CD14-positive monocyte (primary cell): ENCODE data around the gene PDZRN3. TPM values are rescaled to one million over a fixed set of nuclear protein-coding genes. Genes with fewer than 3 reads are reported as not detected.

Source experiments
- DNase-seq, 3 donors: peaks; one replicate each; pipeline ENCODE4 v3.0.0-alpha.2; 2011 to 2022
- H2AFZ ChIP-seq: 2 replicates; pipeline ENCODE4 v1.6.0; 2012; ENCODE audit warnings: mild to moderate bottlenecking, low read depth, low read length, inconsistent platforms; ENCODE audit not compliant: insufficient read depth, poor library complexity, severe bottlenecking
- H3K27ac ChIP-seq, 2 donors: 1 replicate in 1 of 2; 2 replicates in 1 of 2; pipeline ENCODE4 v1.5.1; 2012 to 2013; ENCODE audit warnings: low read length in 2 of 2, control low read depth in 1 of 2, inconsistent platforms in 1 of 2, low read depth in 1 of 2, mild to moderate bottlenecking in 1 of 2
- H3K27me3 ChIP-seq, 2 donors: one replicate each; pipeline versions ENCODE4 v1.6.0 to v1.6.1; 2011 to 2013; ENCODE audit warnings: low read length in 2 of 2; ENCODE audit not compliant: control insufficient read depth in 2 of 2, insufficient read depth in 2 of 2
- H3K36me3 ChIP-seq, 2 donors: replicated peaks in 1 of 2; 1 replicate in 1 of 2; 2 replicates in 1 of 2; pipeline versions ENCODE4 v1.5.1 to v1.6.1; 2012 to 2013; ENCODE audit warnings: low read length in 2 of 2, control low read depth in 1 of 2, inconsistent platforms in 1 of 2, mild to moderate bottlenecking in 1 of 2; ENCODE audit not compliant: insufficient read depth in 2 of 2, control insufficient read depth in 1 of 2
- H3K4me1 ChIP-seq, 2 donors: 1 replicate in 1 of 2; 2 replicates in 1 of 2; pipeline versions ENCODE4 v1.5.1 to v1.6.1; 2012 to 2013; ENCODE audit warnings: low read length in 2 of 2, control low read depth in 1 of 2, inconsistent platforms in 1 of 2, mild to moderate bottlenecking in 1 of 2, moderate library complexity in 1 of 2; ENCODE audit not compliant: insufficient read depth in 2 of 2, control insufficient read depth in 1 of 2
- H3K4me2 ChIP-seq: replicated peaks from 2 replicates; pipeline ENCODE3; 2012; ENCODE audit warnings: low read length, moderate library complexity, mild to moderate bottlenecking; ENCODE audit not compliant: poor library complexity, severe bottlenecking; ENCODE audit errors: extremely low read depth
- H3K4me3 ChIP-seq, 3 experiments: fragments of 200-600 bp in 1 of 3; sonication (generic) in 1 of 3; replicated peaks in 1 of 3; 1 replicate in 2 of 3; 2 replicates in 1 of 3; pipeline ENCODE4 v1.5.1; 2011 to 2013; ENCODE audit warnings: low read length in 3 of 3, mild to moderate bottlenecking in 3 of 3, control low read depth in 2 of 3, low read depth in 2 of 3, inconsistent platforms in 1 of 3, moderate library complexity in 1 of 3
- H3K79me2 ChIP-seq: 2 replicates; pipeline ENCODE4 v1.6.0; 2012; ENCODE audit warnings: mild to moderate bottlenecking, control low read depth, inconsistent platforms, low read length, moderate library complexity; ENCODE audit not compliant: insufficient read depth
- H3K9ac ChIP-seq: 2 replicates; pipeline ENCODE4 v1.6.0; 2017; ENCODE audit warnings: low read length, mild to moderate bottlenecking; ENCODE audit not compliant: insufficient read depth, poor library complexity, severe bottlenecking
- H3K9me3 ChIP-seq, 2 donors: replicated peaks in 1 of 2; 1 replicate in 1 of 2; 2 replicates in 1 of 2; pipeline versions ENCODE4 v1.5.1 to v1.6.1; 2012 to 2013; ENCODE audit warnings: low read length in 2 of 2, control low read depth in 1 of 2; ENCODE audit not compliant: control insufficient read depth in 1 of 2, insufficient read depth in 1 of 2
- H4K20me1 ChIP-seq: 2 replicates; pipeline ENCODE4 v1.6.0; 2012; ENCODE audit warnings: mild to moderate bottlenecking, low read length, control low read depth, moderate library complexity; ENCODE audit not compliant: insufficient read depth
- H3K27ac Mint-ChIP-seq, 7 donors: one replicate each; pipeline ENCODE4 v1.8.0; 2020; ENCODE audit warnings: mild to moderate bottlenecking in 7 of 7, mixed read lengths in 7 of 7, moderate library complexity in 6 of 7, inconsistent platforms in 2 of 7
- H3K27me3 Mint-ChIP-seq, 3 donors: one replicate each; pipeline ENCODE4 v1.8.0; 2021 to 2022; ENCODE audit warnings: low read depth in 3 of 3, mild to moderate bottlenecking in 3 of 3, mixed read lengths in 3 of 3, moderate library complexity in 3 of 3, inconsistent platforms in 1 of 3
- H3K36me3 Mint-ChIP-seq, 2 donors: one replicate each; pipeline ENCODE4 v1.8.0; 2020; ENCODE audit warnings: mixed read lengths in 2 of 2, inconsistent platforms in 1 of 2, mild to moderate bottlenecking in 1 of 2
- H3K4me1 Mint-ChIP-seq: one replicate; pipeline ENCODE4 v1.8.0; 2020; ENCODE audit warnings: mild to moderate bottlenecking, mixed read lengths
- H3K4me3 Mint-ChIP-seq, 2 donors: one replicate each; pipeline ENCODE4 v1.8.0; 2020; ENCODE audit warnings: mild to moderate bottlenecking in 2 of 2, mixed read lengths in 2 of 2, moderate library complexity in 1 of 2
- H3K9me3 Mint-ChIP-seq, 7 donors: one replicate each; pipeline ENCODE4 v1.8.0; 2020 to 2022; ENCODE audit warnings: mixed read lengths in 7 of 7, mild to moderate bottlenecking in 6 of 7, moderate library complexity in 6 of 7, inconsistent platforms in 2 of 7
- WGBS: methylation state at CpG from one replicate; pipeline ENCODE4 v1.1.5; 2013; ENCODE audit warnings: missing lambda C conversion rate; ENCODE audit not compliant: insufficient coverage; 5-methylcytosine and 5-hydroxymethylcytosine counted together
- intact Hi-C, 2 donors: fragments of 100-400 bp; cut with micrococcal nuclease; formaldehyde crosslinking; loops; one replicate each; pipeline versions ENCODE4 v1.15.0 to v1.15.1; 2023
- polyA plus RNA-seq, 3 donors: library from polyadenylated mRNA; depleted of rRNA in 1 of 3; unstranded in 2 of 3; stranded (reverse) in 1 of 3; fragments of 300-500 nt in 2 of 3; fragments of >200 nt in 1 of 3; fragmentation: Illumina TruSeq in 2 of 3; gene quantifications; 1 replicate in 2 of 3; 2 replicates in 1 of 3; pipeline ENCODE4 v1.2.3, GENCODE V29; 2012 to 2021
- TF ChIP-seq, protein P1 (sequence below): fragments of 200-600 bp; IDR thresholded peaks from one replicate; pipeline ENCODE4 v1.8.0; 2022; ENCODE audit warnings: antibody characterized with exemption, mild to moderate bottlenecking

Gene PDZRN3
- polyA plus RNA-seq, 3 donors: not detected

DNA sequence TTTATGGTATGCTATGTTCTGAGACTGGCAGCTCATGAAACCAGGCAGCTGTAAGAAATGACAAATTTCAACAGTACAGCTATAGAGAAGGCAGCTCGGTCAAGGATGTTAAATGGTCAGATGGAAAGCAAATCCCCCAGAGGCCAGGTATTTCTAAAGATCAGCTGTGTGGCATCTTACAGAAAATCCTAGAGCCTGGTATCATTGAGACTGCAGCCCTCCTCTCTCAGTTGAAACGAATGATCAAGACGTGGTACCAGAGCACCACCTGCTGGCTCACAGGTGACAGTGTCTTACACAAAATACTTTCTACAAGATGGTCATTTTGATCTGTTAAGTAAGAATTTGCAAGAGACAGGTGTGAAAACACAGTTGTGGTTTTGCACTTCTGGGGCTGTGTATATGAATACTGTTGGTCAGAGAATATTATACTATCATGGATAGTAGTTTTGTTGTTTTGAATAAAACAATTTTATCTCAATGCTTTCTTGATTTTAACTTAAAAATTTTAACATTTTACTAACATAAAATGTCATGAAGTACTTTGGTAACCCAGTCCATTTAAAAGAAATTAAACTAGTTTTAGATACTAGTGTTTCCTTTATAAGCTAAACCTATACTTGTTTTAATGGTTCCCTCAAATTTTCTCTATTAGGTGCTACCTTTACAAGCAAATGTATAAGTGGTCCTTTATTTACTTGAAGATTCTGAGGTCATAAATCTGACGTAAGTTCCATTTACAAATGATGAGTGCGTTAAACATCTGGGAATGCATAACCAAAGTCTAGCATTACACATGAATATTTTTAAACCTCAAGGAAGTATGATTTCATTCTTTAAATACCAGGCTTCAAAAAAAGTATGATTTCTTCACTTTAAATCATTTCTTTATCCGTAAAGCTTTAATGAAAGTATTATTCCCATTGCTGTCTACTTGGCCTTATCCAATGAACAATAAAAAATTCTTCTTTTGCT is 121.8 kb downstream of the PDZRN3 start:
- peak; percentile 9 to 20 (median 11) for DNase-seq
- H3K9me3 Mint-ChIP-seq: no peaks in the 10 kb centered on the region
- Histone ChIP-seq H3K4me2 (no peak overlapping the region), H3K79me2 (no peaks in the 10 kb centered on the region), H3K9me3 (no peaks in the 10 kb centered on the region), H3K9ac (no peak overlapping the region), H3K27me3 (no peaks in the 10 kb centered on the region), H3K4me1 (no peaks in the 10 kb centered on the region), H3K27ac (no peak overlapping the region), H4K20me1 (no peaks in the 10 kb centered on the region), H3K4me3 (no peak overlapping the region), H3K36me3 (no peaks in the 10 kb centered on the region), H2AFZ (no peak overlapping the region)
- intact Hi-C loops: loop anchor here (5.0 kb wide), 2 partner anchors 401 to 406 kb away; no protein-coding TSS in a partner anchor
- TF ChIP-seq, protein P1, sequence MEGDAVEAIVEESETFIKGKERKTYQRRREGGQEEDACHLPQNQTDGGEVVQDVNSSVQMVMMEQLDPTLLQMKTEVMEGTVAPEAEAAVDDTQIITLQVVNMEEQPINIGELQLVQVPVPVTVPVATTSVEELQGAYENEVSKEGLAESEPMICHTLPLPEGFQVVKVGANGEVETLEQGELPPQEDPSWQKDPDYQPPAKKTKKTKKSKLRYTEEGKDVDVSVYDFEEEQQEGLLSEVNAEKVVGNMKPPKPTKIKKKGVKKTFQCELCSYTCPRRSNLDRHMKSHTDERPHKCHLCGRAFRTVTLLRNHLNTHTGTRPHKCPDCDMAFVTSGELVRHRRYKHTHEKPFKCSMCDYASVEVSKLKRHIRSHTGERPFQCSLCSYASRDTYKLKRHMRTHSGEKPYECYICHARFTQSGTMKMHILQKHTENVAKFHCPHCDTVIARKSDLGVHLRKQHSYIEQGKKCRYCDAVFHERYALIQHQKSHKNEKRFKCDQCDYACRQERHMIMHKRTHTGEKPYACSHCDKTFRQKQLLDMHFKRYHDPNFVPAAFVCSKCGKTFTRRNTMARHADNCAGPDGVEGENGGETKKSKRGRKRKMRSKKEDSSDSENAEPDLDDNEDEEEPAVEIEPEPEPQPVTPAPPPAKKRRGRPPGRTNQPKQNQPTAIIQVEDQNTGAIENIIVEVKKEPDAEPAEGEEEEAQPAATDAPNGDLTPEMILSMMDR: peak; percentile 68
- no peaks in the 10 kb centered on the region for H3K36me3 Mint-ChIP-seq
- H3K27ac Mint-ChIP-seq: no peak overlapping the region
- 0% methylated on average over 1 of the region's 6 CpGs for WGBS
- peaks cover 0 to 9% (median 8%) of the 10 kb centered on the region in 3 donors for H3K27me3 Mint-ChIP-seq
- no peak overlapping the region for H3K4me3 Mint-ChIP-seq
- H3K4me1 Mint-ChIP-seq: no peaks in the 10 kb centered on the region

DNA sequence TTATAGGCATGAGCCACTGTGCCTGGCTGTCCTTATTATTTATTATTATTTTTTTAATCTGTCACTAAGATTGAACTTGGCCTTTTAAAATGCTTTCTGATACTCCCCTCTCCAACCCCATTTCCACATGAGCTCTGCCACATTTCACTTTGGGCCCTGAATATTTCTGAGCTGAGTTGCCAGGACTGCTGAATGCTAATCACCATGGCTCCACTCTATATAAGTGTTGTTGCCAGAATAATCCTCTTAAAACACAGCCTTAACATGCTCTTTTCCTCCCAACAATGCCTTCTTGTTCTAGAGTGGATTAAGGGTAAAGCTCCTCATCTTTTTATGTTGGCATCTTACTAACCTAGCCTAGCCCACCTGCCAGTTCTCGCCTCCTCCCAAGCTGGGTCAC is 124.4 kb downstream of the PDZRN3 start:
- no peak overlapping the region for H3K4me3 Mint-ChIP-seq
- Histone ChIP-seq H3K9me3 (no peaks in the 10 kb centered on the region), H3K4me1 (no peaks in the 10 kb centered on the region), H3K9ac (no peak overlapping the region), H3K4me2 (no peak overlapping the region), H3K27me3 (no peaks in the 10 kb centered on the region), H4K20me1 (no peaks in the 10 kb centered on the region), H3K27ac (no peak overlapping the region), H3K4me3 (no peak overlapping the region), H3K79me2 (no peaks in the 10 kb centered on the region), H3K36me3 (no peaks in the 10 kb centered on the region), H2AFZ (no peak overlapping the region)
- H3K27ac Mint-ChIP-seq: no peak overlapping the region
- intact Hi-C loops: loop anchor here (5.0 kb wide), 2 partner anchors 398 to 403 kb away; no protein-coding TSS in a partner anchor
- DNase-seq: no peak
- no peaks in the 10 kb centered on the region for H3K4me1 Mint-ChIP-seq
- peaks cover 0 to 9% (median 7%) of the 10 kb centered on the region in 3 donors for H3K27me3 Mint-ChIP-seq
- H3K9me3 Mint-ChIP-seq: no peaks in the 10 kb centered on the region
- WGBS: 100% methylated on average over 1 of the region's 1 CpG
- TF ChIP-seq, protein P1: no peak
- H3K36me3 Mint-ChIP-seq: no peaks in the 10 kb centered on the region
